ENCODE data around the gene LRFN4.

DNA sequence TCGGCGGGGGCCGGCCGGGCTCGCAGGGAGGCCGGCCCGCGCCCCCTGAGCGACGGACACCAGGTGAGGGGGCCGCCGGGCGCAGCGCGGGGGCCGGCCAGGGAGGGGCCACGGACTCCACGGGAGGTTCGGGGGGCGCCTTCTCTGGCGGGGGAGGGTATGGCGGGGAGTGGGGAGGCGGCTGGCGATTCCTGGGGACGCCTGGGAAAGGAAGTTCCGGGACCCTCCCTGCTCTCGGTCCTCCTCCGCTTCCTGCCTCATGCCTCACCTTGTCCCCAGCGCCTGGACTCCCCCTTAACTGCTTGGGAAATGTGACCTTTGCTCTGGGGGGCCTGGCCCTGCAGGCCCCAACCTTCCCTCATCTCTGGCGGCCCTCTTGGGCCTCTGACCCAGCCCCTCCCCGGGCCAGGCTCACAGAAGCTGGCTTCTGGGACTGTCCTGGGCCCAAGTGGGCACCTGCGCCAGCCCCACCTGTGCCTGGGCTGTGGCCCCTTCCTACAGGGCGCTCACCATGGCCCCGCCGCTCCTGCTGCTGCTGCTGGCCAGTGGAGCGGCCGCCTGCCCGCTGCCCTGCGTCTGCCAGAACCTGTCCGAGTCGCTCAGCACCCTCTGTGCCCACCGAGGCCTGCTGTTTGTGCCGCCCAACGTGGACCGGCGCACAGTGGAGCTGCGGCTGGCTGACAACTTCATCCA lies 516 bp downstream of the LRFN4 start:
- no peak for TF ChIP-seq EP300 (IDR thresholded peaks at IDR 0.05)
- TF ChIP-seq, protein P1, sequence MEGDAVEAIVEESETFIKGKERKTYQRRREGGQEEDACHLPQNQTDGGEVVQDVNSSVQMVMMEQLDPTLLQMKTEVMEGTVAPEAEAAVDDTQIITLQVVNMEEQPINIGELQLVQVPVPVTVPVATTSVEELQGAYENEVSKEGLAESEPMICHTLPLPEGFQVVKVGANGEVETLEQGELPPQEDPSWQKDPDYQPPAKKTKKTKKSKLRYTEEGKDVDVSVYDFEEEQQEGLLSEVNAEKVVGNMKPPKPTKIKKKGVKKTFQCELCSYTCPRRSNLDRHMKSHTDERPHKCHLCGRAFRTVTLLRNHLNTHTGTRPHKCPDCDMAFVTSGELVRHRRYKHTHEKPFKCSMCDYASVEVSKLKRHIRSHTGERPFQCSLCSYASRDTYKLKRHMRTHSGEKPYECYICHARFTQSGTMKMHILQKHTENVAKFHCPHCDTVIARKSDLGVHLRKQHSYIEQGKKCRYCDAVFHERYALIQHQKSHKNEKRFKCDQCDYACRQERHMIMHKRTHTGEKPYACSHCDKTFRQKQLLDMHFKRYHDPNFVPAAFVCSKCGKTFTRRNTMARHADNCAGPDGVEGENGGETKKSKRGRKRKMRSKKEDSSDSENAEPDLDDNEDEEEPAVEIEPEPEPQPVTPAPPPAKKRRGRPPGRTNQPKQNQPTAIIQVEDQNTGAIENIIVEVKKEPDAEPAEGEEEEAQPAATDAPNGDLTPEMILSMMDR (IDR thresholded peaks at IDR 0.05): no peak
